ENCODE measurements around the gene RTP5. TPM values are rescaled to one million over a fixed set of nuclear protein-coding genes. Genes with fewer than 3 reads are reported as not detected.

RTP5 gene
- total RNA-seq, 1 experiment from 2014 or later, result not detected

DNA sequence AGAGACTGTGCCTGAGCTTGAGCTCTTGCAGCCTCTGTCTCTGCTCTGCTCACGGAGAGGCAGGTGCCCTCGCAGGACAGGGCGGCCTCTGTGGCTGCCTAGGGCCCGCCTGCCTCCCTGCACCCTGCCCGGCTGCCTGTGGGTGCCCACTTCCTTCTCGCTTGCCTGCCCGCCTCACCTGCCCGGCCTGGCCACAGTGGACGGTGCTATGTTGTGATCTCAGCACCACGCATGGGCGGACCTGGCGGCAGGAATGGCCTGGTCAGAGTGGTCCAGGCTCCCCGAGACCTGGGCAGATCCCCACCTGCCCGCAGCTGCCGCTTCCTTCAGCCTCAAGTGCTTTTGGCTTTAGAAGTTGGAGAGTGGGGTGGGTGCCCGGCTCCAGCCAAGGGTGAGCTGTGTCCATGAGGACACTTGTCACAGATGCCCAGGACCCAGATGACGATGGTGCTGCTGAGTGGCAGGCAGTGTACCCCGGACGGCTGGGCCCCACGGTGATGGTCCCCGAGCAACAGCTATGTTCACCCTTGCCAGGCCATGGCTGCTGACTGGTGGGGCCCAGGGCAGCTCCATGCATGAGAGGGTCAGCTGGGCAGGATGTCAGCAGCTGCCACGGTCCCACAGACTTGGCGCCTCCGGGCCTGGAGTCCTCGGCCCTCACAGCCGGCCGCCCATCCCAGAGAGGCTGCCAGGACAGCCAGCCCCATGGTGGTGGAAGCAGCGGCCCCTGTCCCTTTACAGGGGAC lies 25.3 kb downstream of the RTP5 start:
- Histone ChIP-seq H3K27me3 (replicated peaks; ENCODE audit: control insufficient read depth, insufficient read depth, low read length) (no peaks in the 10 kb centered on the region), H3K9me3 (no peaks in the 10 kb centered on the region), H3K4me3 (ENCODE audit: low read depth, low read length) (no peak overlapping the region), H3K4me1 (no peaks in the 10 kb centered on the region), H3K36me3 (ENCODE audit: control insufficient read depth, insufficient read depth, low read length) (no peaks in the 10 kb centered on the region)
- H3K4me3 Mint-ChIP-seq (ENCODE audit: unreplicated experiment), result no peak overlapping the region
- POLR2A ChIA-PET, result no interaction called here
- H3K9me3 Mint-ChIP-seq (ENCODE audit: unreplicated experiment), result no peaks in the 10 kb centered on the region
- no peaks in the 10 kb centered on the region for H3K27me3 Mint-ChIP-seq (ENCODE audit: insufficient read depth, unreplicated experiment)
- no peaks in the 10 kb centered on the region for H3K4me1 Mint-ChIP-seq (ENCODE audit: low read depth, unreplicated experiment)
- intact Hi-C loops (cut with micrococcal nuclease; ENCODE audit: unreplicated experiment), result no loop called here
- DNase-seq, result no peak
- CTCF ChIA-PET, result no interaction called here
- TF ChIP-seq, protein P1, sequence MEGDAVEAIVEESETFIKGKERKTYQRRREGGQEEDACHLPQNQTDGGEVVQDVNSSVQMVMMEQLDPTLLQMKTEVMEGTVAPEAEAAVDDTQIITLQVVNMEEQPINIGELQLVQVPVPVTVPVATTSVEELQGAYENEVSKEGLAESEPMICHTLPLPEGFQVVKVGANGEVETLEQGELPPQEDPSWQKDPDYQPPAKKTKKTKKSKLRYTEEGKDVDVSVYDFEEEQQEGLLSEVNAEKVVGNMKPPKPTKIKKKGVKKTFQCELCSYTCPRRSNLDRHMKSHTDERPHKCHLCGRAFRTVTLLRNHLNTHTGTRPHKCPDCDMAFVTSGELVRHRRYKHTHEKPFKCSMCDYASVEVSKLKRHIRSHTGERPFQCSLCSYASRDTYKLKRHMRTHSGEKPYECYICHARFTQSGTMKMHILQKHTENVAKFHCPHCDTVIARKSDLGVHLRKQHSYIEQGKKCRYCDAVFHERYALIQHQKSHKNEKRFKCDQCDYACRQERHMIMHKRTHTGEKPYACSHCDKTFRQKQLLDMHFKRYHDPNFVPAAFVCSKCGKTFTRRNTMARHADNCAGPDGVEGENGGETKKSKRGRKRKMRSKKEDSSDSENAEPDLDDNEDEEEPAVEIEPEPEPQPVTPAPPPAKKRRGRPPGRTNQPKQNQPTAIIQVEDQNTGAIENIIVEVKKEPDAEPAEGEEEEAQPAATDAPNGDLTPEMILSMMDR (IDR thresholded peaks at IDR 0.05; ENCODE audit: insufficient read depth in 1 of 2, low read depth in 1 of 2, low read length in 1 of 2, severe bottlenecking in 1 of 2, unreplicated experiment in 1 of 2), result no peak
- H3K27ac Mint-ChIP-seq (ENCODE audit: unreplicated experiment), result no peak overlapping the region
- BruUV-seq (replicated peaks), result no TSS peak
- H3K36me3 Mint-ChIP-seq (ENCODE audit: insufficient read depth, unreplicated experiment), result peaks cover 12% of the 10 kb centered on the region

DNA sequence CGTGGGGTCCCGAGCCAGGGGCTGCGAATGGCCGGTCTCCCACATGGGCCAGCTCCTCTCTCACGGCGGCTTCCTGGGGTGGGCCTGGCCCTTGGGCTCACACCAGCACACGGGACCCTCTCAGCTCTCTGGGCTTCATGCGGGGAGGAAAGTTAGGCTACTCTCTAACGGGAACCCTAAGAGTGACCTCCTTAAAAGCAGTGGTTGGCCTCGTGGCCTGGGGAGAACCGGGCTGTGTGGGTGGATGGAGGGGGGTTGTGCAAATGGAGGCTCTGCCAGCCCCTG lies 25.8 kb downstream of the RTP5 start:
- POLR2A ChIA-PET, result no interaction called here
- TF ChIP-seq, protein P1 (IDR thresholded peaks at IDR 0.05; ENCODE audit: insufficient read depth in 1 of 2, low read depth in 1 of 2, low read length in 1 of 2, severe bottlenecking in 1 of 2, unreplicated experiment in 1 of 2), result no peak
- H3K36me3 ChIP-seq (ENCODE audit: control insufficient read depth, insufficient read depth, low read length), result no peaks in the 10 kb centered on the region
- Mint-ChIP-seq H3K4me1 (ENCODE audit: low read depth, unreplicated experiment) (no peaks in the 10 kb centered on the region), H3K27ac (ENCODE audit: unreplicated experiment) (no peak overlapping the region), H3K36me3 (ENCODE audit: insufficient read depth, unreplicated experiment) (peaks cover 12% of the 10 kb centered on the region), H3K4me3 (ENCODE audit: unreplicated experiment) (no peak overlapping the region), H3K27me3 (ENCODE audit: insufficient read depth, unreplicated experiment) (no peaks in the 10 kb centered on the region), H3K9me3 (ENCODE audit: unreplicated experiment) (no peaks in the 10 kb centered on the region)
- CTCF ChIA-PET, result no interaction called here
- H3K9me3 ChIP-seq, result no peaks in the 10 kb centered on the region
- intact Hi-C loops (cut with micrococcal nuclease; ENCODE audit: unreplicated experiment), result no loop called here
- no peak overlapping the region for H3K4me3 ChIP-seq (ENCODE audit: low read depth, low read length)
- BruUV-seq (replicated peaks), result no TSS peak
- no peaks in the 10 kb centered on the region for H3K4me1 ChIP-seq
- no peak for DNase-seq
- H3K27me3 ChIP-seq (replicated peaks; ENCODE audit: control insufficient read depth, insufficient read depth, low read length), result no peaks in the 10 kb centered on the region

DNA sequence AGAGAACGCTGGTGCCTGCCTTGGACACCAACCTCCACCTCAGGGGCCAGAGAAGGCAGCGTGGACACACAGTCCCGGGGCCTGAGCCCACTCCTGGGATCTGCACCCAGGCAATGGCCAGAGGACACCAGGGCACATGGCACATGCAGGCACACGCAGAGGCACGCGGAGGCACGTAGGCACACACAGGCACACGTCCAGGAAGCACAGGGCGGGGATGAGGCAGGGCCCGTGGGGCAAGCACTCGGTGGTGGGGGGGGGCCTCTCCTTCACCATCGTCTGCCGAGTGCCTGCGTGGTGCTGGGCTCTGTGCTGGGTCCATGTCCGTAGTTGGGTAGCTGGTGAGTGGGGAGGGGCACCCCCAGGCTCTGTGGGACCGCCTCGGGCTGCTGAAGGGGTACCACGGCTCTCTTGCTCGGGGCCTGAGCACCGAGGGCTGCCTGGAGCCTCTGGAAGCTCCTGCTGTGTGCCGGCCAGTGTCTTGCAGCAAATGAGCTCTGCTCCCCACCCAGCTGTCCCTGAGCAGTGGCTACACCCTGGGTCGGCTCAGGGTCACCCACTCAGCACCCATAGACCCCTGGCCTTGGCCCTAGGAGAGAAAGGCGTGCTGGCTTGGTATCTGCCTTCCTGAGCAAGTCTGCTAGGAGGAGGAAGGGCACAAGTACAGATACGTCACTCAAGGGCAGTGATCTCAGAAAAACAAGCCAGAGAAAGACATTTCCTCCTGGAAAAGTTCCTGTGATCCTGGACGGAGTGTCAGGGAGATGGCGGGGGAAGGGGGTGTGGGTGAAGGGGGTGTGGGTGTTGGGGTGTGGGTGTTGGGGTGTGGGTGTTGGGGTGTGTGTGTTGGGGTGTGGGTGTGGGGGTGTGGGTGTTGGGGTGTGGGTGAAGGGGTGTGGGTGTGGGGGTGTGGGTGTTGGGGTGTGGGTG lies 26.4 kb downstream of the RTP5 start:
- H3K27ac Mint-ChIP-seq (ENCODE audit: unreplicated experiment), result no peak overlapping the region
- DNase-seq, result no peak

More for the DNA sequence above, 26.4 kb downstream of the RTP5 start:
- Histone ChIP-seq H3K36me3 (ENCODE audit: control insufficient read depth, insufficient read depth, low read length) (no peaks in the 10 kb centered on the region), H3K27me3 (replicated peaks; ENCODE audit: control insufficient read depth, insufficient read depth, low read length) (no peaks in the 10 kb centered on the region), H3K4me1 (no peaks in the 10 kb centered on the region), H3K9me3 (no peaks in the 10 kb centered on the region), H3K4me3 (ENCODE audit: low read depth, low read length) (no peak overlapping the region)
- TF ChIP-seq, protein P1 (IDR thresholded peaks at IDR 0.05; ENCODE audit: insufficient read depth in 1 of 2, low read depth in 1 of 2, low read length in 1 of 2, severe bottlenecking in 1 of 2, unreplicated experiment in 1 of 2), result no peak
- ChIA-PET POLR2A (no interaction called here), CTCF (no interaction called here)
- intact Hi-C loops (cut with micrococcal nuclease; ENCODE audit: unreplicated experiment), result no loop called here
- Mint-ChIP-seq H3K4me1 (ENCODE audit: low read depth, unreplicated experiment) (no peaks in the 10 kb centered on the region), H3K9me3 (ENCODE audit: unreplicated experiment) (no peaks in the 10 kb centered on the region), H3K36me3 (ENCODE audit: insufficient read depth, unreplicated experiment) (peaks cover 12% of the 10 kb centered on the region), H3K4me3 (ENCODE audit: unreplicated experiment) (peak overlapping the region; percentile 35), H3K27me3 (ENCODE audit: insufficient read depth, unreplicated experiment) (no peaks in the 10 kb centered on the region)
- BruUV-seq (replicated peaks), result no TSS peak
